H7 (cell line): ENCODE results near the gene IFI27L1. TPM values are rescaled to one million over a fixed set of nuclear protein-coding genes. Genes with fewer than 3 reads are reported as not detected.

Source experiments
- DNase-seq: peaks from one replicate; pipeline ENCODE4 v3.0.0; 2012
- H3K27me3 ChIP-seq: 2 replicates; pipeline ENCODE4 v1.6.0; 2011; ENCODE audit warnings: mild to moderate bottlenecking, low read length; ENCODE audit not compliant: control insufficient read depth, insufficient read depth
- H3K36me3 ChIP-seq: replicated peaks from 2 replicates; pipeline ENCODE4 v1.5.1; 2011; ENCODE audit warnings: low read length; ENCODE audit not compliant: control insufficient read depth, insufficient read depth
- H3K4me3 ChIP-seq: 2 replicates; pipeline ENCODE4 v1.5.1; 2011; ENCODE audit warnings: low read depth, mild to moderate bottlenecking, control low read depth, low read length, moderate library complexity; ENCODE audit not compliant: insufficient read depth
- total RNA-seq: library from RNA; depleted of rRNA; stranded (reverse); fragments of >200 nt; shearing (Covaris generic); gene quantifications from 2 replicates; pipeline ENCODE4 v1.2.3, GENCODE V29; 2014

IFI27L1 gene
- total RNA-seq, 1 experiment from 2014 or later, result 14.3 TPM

DNA sequence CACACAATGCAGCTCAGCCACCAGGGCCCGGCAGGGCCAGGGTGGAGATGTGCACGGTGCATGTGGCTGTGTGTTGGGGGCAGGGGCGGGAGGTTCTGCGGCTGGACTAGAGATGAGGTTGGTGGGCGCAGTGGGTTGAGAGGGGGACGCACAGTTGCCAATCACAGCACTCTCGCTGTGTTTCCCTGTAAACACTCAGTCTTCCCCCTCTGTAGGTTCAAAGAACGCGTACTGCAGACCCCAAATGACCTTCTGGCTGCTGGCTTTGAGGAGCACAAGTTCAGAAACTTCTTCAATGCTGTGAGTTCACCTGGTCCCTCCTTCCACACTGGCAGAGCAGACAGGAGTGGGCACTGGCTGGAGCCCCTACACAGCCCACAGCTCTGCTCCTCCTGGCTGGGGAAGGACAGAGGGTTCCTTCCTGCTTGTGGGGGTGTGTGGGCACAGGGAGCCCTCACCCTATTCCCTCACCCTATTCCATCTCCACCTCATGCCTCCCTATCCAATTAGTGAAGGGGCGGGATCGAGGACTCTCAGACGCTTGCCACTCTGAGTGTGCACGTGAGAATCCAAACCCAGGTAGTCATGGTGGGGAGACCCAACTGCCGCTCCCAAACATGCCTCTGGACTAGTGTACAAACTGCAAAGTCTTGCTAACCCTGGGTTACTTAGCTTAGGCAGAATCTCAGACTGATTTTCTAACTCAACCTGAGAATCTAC lies 37.2 kb upstream of the IFI27L1 start:
- no peak for DNase-seq
- Histone ChIP-seq H3K4me3 (no peak overlapping the region), H3K27me3 (no peaks in the 10 kb centered on the region), H3K36me3 (peaks cover 17% of the 10 kb centered on the region)

DNA sequence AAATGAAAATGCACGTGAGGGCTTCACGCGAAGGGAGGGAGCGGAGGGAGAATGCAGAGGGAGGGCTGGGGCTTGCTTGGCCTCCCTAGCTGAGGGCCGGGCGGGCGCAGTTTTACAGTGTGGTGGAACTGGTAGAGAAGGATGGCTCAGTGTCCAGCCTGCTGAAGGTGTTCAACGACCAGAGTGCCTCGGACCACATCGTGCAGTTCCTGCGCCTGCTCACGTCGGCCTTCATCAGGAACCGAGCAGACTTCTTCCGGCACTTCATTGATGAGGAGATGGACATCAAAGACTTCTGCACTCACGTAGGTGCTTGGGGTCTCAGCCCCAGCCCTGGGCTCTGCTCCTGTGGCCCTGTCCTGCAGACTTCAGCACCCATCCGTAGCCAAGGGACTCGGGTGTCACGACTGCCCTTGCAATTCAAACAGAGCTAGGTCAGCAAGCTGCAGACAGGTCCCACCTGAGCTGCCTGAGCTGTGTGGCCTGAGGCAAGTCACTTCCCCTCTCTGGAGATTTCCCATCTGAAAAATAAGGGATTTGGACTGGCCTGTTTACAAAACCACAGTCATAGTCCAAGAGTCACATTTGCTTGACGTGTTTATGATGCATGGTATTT lies 36.5 kb upstream of the IFI27L1 start:
- H3K27me3 ChIP-seq, result no peaks in the 10 kb centered on the region
- H3K36me3 ChIP-seq, result peaks cover 22% of the 10 kb centered on the region
- no peak for DNase-seq
- no peak overlapping the region for H3K4me3 ChIP-seq

GRCh38 chr14:94045101-94045500 lies 36.0 kb upstream of the IFI27L1 start:
- Histone ChIP-seq H3K4me3 (no peak overlapping the region), H3K27me3 (no peaks in the 10 kb centered on the region), H3K36me3 (peaks cover 26% of the 10 kb centered on the region)
- DNase-seq, result no peak

GRCh38 chr14:94045563-94046345 lies 35.4 kb upstream of the IFI27L1 start:
- no peak overlapping the region for H3K4me3 ChIP-seq
- DNase-seq, result no peak
- H3K36me3 ChIP-seq, result peaks cover 31% of the 10 kb centered on the region
- no peaks in the 10 kb centered on the region for H3K27me3 ChIP-seq

DNA sequence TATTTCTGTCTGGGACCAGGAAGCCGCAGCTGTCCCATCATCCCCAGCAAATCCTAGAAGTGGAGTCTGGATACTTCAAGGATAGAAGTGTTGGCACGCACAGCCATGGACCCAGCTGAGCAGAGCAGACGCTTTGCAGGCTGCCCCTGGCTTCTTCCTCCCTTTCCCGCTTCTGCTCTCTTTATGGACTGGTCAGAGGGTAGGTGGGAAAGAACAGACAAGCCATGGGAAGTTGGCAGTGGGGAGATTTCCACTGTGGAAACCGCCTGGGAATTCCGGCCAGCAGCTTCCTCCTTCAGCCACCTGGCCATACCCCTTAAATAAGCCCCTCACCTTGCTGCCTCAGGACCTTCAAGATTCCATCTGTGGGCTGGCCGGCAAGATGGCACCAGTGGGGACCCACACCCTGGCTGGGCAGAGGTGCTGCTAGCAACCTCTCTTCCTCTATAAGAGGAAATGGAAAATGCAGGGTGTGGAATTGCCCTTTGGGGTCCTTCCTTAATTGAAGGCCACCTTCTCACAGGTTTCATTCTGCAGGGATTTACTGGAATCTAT lies 34.3 kb upstream of the IFI27L1 start:
- Histone ChIP-seq H3K4me3 (no peak overlapping the region), H3K36me3 (peaks cover 37% of the 10 kb centered on the region), H3K27me3 (no peaks in the 10 kb centered on the region)
- no peak for DNase-seq

DNA sequence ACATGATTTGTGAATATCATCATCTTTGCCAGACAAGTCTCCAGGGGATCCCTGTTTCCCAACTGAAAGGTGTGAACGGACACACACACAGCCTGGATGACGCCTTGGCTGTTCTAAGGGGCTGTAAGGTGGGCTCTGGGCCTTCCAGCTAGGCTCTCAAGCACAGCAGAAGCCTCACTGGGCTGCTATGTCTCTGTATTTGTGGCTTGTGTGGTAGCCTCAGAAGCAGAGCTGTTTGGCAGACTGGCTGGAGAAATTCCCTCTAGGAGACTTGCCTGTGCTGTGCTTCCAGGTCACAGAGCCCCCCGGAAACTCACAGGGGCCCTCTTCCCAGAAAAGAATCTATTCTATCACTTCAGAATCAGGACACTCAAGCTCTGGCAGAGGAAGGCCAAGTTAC lies 33.5 kb upstream of the IFI27L1 start:
- DNase-seq, result no peak
- Histone ChIP-seq H3K27me3 (no peaks in the 10 kb centered on the region), H3K36me3 (peaks cover 42% of the 10 kb centered on the region), H3K4me3 (no peak overlapping the region)

DNA sequence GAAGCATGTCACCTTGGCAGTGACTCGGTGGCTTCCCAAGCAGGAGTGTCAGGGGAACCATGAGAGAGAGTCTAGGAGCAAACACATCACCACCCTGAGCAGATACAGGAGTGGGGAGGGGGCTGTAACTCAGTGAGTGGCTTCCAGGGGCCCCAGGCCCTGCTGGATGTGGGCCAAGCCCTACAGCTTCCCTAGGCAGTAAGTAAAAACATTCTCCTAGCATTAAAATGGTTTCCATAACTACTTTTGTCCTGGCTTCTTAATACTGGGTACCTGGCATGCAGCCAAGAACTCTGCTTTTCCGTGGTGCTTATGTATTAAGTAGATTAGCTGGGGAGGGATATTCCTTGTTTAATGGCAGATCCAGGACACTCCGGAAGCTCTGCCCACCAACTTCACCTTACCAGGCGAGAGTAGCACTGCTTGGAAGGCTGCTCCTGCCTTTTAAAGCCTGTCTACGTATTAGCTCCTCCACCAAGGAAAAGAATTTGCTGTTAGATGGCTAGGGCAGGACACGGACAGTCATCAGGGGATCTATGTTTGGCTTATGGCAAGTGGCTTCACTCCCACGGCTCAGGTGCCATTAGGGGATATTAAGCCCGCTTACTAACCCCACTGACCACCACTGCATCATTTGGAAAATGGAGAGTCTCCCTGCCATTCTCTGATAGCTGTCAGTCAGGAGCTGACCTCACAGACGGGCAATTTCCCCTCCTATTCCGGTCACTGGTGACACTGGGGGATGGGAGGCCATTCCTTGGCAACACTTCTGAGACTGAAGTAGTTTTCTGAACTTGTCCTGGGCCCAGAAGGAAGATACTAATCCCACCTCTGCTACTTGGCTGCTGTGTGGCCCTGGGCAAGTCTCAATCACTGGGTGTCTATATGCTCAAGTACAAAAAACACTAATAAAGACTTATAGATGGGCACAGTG lies 32.2 kb upstream of the IFI27L1 start:
- peaks cover 44% of the 10 kb centered on the region for H3K36me3 ChIP-seq
- no peak overlapping the region for H3K4me3 ChIP-seq
- DNase-seq, result no peak

GRCh38 chr14:94049625-94050023 lies 31.5 kb upstream of the IFI27L1 start:
- no peak overlapping the region for H3K4me3 ChIP-seq
- H3K27me3 ChIP-seq, result no peaks in the 10 kb centered on the region
- H3K36me3 ChIP-seq, result peaks cover 49% of the 10 kb centered on the region
- no peak for DNase-seq

More for the DNA sequence above, 32.2 kb upstream of the IFI27L1 start:
- H3K27me3 ChIP-seq, result no peaks in the 10 kb centered on the region

DNA sequence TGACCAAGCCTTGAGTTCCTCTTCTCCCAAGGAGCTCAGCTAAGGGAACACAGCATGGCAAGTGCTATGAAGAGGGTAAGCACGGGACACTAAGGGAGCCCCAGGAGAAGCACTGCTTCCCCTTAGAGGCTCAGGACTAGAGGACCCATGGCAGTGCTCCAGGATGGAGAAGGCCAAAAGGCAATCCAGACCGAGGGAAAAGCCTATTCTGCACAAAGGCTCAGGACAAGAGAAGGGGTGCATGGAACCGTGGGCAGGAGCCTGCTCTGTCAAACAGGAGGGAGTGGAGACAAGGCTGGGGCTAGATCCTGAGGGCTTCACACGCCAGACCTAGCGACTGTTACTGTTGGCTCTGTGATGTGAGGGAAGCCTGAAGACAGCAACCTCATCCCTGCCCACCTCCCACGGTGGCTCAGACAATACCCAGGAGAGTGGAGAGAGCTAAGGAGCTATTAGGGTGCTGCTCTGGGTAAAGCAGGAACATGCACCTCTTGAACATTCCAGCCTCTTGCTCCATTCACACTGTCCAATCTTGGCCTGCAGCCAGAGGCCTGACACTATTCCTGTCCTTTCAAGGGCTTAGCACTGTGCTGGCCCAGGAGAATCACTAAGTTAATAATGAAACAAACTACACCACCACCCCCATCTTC lies 30.8 kb upstream of the IFI27L1 start:
- Histone ChIP-seq H3K27me3 (no peaks in the 10 kb centered on the region), H3K4me3 (no peak overlapping the region), H3K36me3 (peaks cover 54% of the 10 kb centered on the region)
- no peak for DNase-seq

GRCh38 chr14:94051115-94051514 lies 30.0 kb upstream of the IFI27L1 start:
- Histone ChIP-seq H3K4me3 (no peak overlapping the region), H3K36me3 (peaks cover 56% of the 10 kb centered on the region), H3K27me3 (no peaks in the 10 kb centered on the region)
- DNase-seq, result no peak

DNA sequence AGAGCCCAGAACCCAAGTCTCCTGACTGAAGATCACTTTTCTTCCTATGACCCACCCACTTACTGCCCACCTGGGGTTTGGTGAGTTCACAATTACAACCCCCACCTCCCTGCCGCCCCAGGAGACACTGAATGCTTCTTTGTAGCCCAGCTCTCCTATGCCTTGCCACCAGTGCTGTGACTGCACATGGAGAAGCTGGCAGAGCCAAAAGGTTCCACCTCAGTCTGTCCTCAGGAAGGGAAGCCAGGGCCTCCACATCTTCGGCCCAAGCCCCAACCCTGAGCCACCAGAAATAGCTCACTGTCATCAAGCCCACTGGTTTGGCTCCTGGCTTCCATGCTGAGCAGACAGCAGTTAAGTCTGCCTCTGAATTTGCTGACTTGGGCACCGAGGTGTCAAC lies 29.3 kb upstream of the IFI27L1 start:
- H3K27me3 ChIP-seq, result no peaks in the 10 kb centered on the region
- H3K36me3 ChIP-seq, result peaks cover 58% of the 10 kb centered on the region
- H3K4me3 ChIP-seq, result no peak overlapping the region
- no peak for DNase-seq

DNA sequence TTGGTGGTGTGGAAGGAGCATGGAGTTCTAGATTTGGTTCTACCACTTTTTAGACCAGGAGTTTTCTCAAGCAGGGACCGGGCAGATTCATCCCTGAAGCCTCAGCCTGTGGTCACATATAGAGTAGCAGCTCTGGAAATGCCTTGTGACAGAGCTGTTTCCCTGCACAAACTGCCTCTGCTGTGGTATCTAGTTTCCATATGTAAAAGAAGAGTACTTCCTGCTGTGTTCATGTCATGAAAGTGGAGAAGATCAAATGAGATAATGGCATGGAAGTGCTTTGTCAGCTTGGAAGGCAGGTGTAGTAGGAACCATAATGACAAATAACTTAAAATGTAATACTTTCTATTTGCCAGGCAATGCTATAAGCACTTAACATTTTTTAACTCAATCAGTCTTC lies 28.9 kb upstream of the IFI27L1 start:
- peaks cover 58% of the 10 kb centered on the region for H3K36me3 ChIP-seq
- no peak overlapping the region for H3K4me3 ChIP-seq
- DNase-seq, result no peak
- no peaks in the 10 kb centered on the region for H3K27me3 ChIP-seq

DNA sequence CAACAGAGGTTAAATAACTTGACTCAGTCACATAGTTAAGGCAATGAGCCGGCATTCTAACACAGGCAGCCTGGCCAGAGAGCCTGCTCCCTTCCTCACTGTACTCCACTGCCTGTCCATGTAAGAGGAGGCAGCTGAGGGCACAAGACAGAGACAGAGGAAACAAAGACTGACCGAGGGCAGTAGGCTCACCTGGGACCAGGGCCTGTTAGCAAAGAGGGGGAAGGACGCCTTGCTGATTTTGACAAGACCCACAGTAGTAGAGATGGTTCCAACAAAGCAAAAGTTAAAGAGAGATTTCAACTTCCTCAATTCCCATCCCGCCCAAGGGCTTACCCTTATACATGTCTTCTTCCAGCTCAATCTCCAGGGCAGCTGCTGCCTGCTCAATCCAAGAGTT lies 28.4 kb upstream of the IFI27L1 start:
- DNase-seq, result no peak
- no peak overlapping the region for H3K4me3 ChIP-seq
- no peaks in the 10 kb centered on the region for H3K27me3 ChIP-seq
- peaks cover 57% of the 10 kb centered on the region for H3K36me3 ChIP-seq
